HG03457 (cell line): ENCODE data around the gene RETN.
"Not testable (repeated sequence)": the region's sequence is repeated elsewhere in the genome, so short reads cannot be mapped to it uniquely, and the experiment has no call there.

ENCODE experiments used
- ATAC-seq: cut with Tn5 transposase; IDR thresholded peaks from one replicate; pipeline ENCODE4 v1.9.1; 2021; ENCODE audit warnings: moderate number of reproducible peaks; ENCODE audit not compliant: unreplicated experiment

The RETN gene

GRCh38 chr19:7637374-7638256 is 31.2 kb upstream of the RETN start:
- no peak for ATAC-seq

GRCh38 chr19:7638802-7639465 is 29.9 kb upstream of the RETN start:
- ATAC-seq, result no peak

GRCh38 chr19:7639863-7640348 is 28.9 kb upstream of the RETN start:
- ATAC-seq, result no peak

GRCh38 chr19:7640803-7641202 is 28.0 kb upstream of the RETN start:
- no peak for ATAC-seq

- no peak for ATAC-seq
Measured at GRCh38 chr19:7641290-7642276, 27.3 kb upstream of the RETN start.

GRCh38 chr19:7642295-7643030 is 26.4 kb upstream of the RETN start:
- no peak for ATAC-seq

GRCh38 chr19:7643031-7643415 is 25.8 kb upstream of the RETN start:
- ATAC-seq, result no peak

GRCh38 chr19:7643629-7644549 is 25.0 kb upstream of the RETN start:
- ATAC-seq, result not testable (repeated sequence)

GRCh38 chr19:7644550-7644877 is 24.3 kb upstream of the RETN start:
- no peak for ATAC-seq

- ATAC-seq, result no peak
Measured at GRCh38 chr19:7645163-7645562, 23.7 kb upstream of the RETN start.

- no peak for ATAC-seq
Measured at GRCh38 chr19:7645656-7646425, 23.0 kb upstream of the RETN start.

- ATAC-seq, result no peak
Measured at GRCh38 chr19:7646426-7646700, 22.5 kb upstream of the RETN start.

GRCh38 chr19:7647156-7647555 is 21.7 kb upstream of the RETN start:
- no peak for ATAC-seq

GRCh38 chr19:7648265-7649014 is 20.4 kb upstream of the RETN start:
- no peak for ATAC-seq

GRCh38 chr19:7650148-7650547 is 18.7 kb upstream of the RETN start:
- ATAC-seq, result no peak

GRCh38 chr19:7652061-7652641 is 16.7 kb upstream of the RETN start:
- ATAC-seq, result no peak

GRCh38 chr19:7654401-7654800 is 14.4 kb upstream of the RETN start:
- no peak for ATAC-seq

GRCh38 chr19:7655581-7655980 is 13.3 kb upstream of the RETN start:
- ATAC-seq, result no peak
